NCI-H510A (cell line): ENCODE results near the gene TRMT10C.
A peak's percentile ranks its signal among the peaks of the same experiment; 100 is the strongest.
"Not testable (repeated sequence)": the region's sequence is repeated elsewhere in the genome, so short reads cannot be mapped to it uniquely, and the experiment has no call there.

Experiments used
- DNase-seq: peaks from one replicate; lab custom pipeline; 2025; lab: John Stamatoyannopoulos, UW

TRMT10C gene

GRCh38 chr3:101548527-101549105, 13.1 kb upstream of the TRMT10C start:
- DNase-seq, result no peak

- no peak for DNase-seq
Measured at GRCh38 chr3:101549473-101549872, 12.2 kb upstream of the TRMT10C start.

DNA sequence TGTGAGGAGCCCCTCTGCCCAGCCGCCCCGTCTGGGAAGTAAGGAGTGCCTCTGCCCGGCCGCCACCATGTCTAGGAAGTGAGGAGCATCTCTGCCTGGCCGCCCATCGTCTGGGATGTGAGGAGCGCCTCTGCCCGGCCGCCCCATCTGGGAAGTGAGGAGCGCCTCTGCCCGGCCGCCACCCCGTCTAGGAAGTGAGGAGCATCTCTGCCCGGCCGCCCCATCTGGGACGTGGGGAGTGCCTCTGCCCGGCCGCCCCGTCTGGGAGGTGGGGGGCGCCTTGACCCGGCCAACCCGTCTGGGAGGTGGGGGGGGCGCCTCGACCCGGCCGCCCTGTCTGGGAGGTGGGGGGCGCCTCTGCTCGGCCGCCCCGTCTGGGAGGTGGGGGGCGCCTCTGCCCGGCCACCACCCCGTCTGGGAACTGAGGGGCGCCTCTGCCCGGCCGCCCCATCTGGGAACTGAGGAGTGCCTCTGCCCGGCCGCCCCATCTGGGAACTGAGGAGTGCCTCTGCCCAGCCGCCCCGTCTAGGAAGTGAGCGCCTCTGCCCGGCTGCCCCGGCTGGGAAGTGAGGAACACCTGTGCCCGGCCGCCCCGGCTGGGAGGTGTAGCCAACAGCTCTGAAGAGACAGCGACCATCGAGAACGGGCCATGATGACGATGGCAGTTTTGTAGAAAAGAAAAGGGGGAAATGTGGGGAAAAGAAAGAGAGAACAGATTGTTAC, 10.1 kb upstream of the TRMT10C start:
- not testable (repeated sequence) for DNase-seq

DNA sequence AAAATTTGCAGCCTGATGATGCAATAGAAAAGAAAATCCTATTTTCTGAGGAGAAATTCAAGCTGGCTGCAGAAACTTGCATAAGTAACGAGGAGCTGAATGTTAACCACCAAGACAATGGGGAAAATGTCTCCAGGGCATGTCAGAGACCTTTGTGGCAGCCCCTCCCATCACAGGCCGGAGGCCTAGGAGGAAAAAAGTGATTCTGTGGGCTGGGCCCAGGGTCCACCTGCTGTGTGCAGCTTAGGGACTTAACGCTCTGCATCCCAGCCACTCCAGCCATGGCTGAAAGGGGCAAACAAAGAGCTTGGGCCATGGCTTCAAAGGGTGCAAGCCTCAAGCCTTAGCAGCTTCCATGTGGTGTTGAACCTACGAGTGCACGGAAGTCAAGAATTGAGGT, 8.3 kb upstream of the TRMT10C start:
- DNase-seq, result not testable (repeated sequence)

DNA sequence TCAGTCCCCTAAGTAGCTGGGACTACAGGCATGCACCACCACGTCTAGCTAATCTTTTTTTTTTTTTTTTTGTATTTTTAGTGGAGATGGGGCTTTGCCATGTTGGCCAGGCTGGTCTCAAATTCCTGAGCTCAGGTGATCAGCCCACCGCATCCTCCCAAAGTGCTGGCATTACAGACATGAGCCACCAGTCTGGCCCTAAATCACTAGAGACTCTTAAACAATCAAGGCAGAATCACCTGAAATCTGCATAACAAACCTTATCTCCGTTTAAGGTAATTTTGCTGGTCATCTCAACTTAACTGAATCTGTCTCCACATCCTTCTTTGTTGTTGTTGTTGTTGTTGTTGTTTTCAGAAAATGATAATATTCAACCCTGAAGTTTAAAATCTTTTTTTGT, 5.6 kb upstream of the TRMT10C start:
- no peak for DNase-seq

DNA sequence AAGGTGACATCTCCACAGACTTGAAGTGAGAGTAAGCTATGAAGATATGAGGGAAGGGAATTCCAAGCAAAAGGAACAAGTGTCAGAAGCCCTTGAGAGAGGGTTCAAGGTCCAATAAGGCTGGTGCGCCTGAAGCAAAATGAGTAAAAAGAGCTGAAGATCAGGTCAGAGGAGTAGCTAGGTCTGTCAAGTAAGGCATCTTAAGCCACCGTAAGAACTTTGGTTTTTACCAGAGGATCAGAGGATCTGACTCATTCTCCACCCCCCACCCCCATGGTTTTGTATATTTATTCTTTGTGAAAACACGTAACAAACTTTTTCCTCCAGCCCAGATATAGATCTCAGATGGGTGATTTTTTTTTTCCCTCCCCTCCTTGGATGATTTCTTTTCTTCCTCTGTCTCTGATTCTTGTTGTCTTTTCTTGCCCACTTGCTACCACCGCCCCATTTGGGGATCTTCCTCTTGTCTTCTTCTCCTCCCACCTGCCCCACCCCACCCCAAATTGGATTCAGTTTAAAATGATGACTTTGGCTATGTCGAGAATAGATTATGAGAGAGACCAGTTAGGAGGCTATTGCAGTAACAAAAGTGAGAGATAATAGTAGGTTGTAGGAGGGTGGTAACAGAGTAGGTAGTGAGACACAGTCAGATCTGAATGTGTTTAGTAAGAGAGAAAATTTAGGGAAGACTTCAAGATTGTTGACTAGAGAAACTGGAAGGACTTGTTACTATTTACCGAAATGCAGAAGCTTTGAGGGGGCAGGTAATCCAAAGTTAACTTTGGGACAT, 6.1 kb downstream of the TRMT10C start:
- no peak for DNase-seq

GRCh38 chr3:101571028-101571895, 9.6 kb downstream of the TRMT10C start:
- no peak for DNase-seq

DNA sequence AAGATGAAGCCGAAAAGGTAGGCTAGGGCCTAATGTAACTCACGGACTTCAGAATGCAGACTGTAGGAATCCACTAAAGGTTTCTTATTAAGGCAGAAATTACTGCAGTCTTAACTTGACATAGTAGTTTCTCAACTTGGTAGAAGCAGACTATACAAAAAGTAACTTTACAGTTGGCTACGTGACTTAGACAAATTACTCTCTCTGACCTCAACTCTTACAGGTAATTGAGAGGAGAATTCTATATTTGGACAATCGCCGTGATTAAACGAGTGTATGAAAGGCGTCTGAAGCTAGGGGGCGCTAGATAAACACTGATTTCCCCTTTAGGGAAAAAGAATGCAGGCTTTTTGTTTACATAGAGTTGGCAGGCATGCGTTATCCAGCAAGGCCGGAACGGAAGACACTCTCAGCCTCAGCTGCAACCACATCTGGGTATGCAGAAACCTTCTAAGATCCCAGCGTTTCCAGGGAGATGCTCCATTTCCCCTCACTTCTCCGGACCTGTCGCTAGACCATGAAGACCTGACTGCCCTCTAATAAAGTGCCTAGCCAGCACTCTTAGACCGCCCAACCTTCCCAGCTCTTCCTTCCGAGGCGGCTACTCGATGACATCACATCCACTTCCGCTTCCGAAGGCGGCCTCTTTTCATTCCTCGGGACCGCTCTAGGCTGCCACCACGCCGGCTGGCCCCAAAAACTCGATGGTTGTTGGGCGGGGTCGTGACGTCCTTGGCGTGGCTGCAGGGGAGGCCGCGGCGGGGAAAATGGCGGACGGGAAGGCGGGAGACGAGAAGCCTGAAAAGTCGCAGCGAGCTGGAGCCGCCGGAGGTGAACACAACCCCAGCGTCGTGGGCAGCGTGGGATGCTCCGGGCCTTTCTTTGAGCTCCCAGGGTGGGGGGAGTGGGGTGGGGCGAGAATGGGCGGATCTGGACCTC, 12.1 kb downstream of the TRMT10C start, which contains the start of gene PCNP:
Gene PCNP (plus strand): TSS at position 732 of the 939 bp plus-strand sequence. CDS start 36 bp downstream, at position 768.
- DNase-seq, result peak; percentile 94

GRCh38 chr3:101574388-101575112, 12.9 kb downstream of the TRMT10C start:
- no peak for DNase-seq

GRCh38 chr3:101577286-101577685, 15.6 kb downstream of the TRMT10C start:
- DNase-seq, result no peak

DNA sequence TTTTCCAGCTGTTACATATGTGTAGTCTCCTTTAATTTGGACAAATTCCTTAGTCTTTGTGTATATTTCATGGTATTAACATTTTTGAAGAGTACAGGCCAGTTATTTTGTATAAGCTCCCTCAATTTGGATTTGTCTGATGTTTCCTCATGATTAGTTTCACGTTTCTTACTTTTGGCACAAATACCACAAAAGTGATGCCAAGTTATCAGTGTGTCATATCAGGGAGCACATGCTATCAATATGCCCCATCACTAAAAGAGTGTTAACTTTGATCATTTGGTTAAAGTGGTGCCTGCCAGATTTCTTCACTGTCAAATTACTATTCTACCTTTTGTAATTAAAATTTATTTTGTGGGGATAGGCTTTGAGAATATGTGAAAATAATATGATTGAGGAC, 26.9 kb downstream of the TRMT10C start:
- no peak for DNase-seq

DNA sequence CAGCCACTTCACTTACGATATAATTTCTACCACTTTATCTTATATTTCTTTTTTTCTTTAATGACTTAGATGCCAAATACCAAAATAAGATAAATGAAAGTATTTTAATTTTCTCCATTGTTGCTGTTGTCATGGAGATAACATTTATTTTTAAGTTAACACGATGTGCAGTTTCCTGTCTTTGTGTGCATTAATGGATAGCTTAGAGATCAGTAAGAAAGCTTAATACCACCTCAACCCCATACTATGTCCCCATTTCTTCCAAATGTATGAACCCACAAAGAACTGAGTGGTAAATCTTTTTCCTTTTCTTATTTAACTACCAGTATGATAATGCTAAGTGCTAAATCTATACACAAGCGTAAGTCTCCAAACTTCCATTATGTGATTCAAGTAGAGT, 29.4 kb downstream of the TRMT10C start:
- no peak for DNase-seq

- no peak for DNase-seq
Measured at GRCh38 chr3:101602731-101603130, 41.1 kb downstream of the TRMT10C start.

DNA sequence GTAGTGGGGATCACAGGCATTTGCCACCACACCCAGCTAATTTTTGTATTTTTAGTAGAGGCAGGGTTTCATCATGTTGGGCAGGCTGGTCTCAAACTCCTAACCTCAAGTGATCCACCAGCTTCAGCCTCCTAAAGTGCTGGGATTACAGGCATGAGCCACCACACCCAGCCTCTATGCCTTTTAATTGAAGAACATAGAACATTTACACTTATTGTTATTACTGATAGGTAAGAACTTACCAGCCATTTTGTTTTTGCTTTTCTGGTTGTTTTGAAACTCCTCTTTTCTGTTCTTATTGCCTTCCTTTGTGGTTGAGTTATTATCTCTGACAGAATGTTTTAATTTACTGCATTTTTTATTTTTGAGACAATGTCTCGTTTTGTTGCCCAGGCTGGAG, 41.5 kb downstream of the TRMT10C start:
- DNase-seq, result no peak

DNA sequence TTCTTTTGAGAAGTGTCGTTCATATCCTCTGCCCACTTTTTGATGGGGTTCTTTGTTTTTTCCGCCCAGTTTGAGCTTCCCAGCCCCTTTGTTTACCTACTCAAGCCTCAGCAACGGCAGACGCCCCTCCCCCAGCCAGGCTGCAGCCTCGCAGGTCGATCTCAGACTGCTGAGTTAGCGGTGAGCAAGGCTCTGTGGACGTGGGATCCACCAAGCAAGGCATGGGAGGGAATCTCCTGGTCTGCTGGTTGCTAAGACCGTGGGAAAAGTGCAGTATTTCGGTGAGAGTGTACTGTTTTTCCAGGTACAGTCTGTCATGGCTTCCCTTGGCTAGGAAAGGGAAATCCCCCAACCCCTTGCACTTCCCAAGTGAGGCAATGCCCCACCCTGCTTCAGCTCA, 43.7 kb downstream of the TRMT10C start:
- not testable (repeated sequence) for DNase-seq

- DNase-seq, result no peak
Measured at GRCh38 chr3:101611023-101611422, 49.4 kb downstream of the TRMT10C start.

- not testable (repeated sequence) for DNase-seq
Measured at GRCh38 chr3:101613014-101613413, 51.3 kb downstream of the TRMT10C start.

DNA sequence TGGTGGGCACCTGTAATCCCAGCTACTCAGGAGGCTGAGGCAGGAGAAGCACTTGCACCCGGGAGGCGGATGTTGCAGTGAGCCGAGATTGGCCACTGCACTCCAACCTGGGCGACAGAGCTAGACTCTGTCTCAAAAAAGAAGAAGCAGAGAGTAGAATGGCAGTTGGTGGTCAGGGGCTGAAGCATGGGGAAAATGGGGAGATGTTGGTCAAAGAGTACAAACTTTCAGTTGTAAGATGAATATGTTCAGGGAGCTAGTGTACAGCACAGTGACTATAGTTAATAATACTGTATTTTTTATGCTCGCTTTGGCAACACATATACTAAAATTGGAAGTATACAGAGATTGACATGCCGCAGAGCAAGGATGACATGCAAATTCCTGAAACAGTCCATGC, 53.9 kb downstream of the TRMT10C start:
- no peak for DNase-seq
